T-helper 2 cell (primary cell): ENCODE data around the gene NEK9.
"Not testable (repeated sequence)": the region's sequence is repeated elsewhere in the genome, so short reads cannot be mapped to it uniquely, and the experiment has no call there.

Experiments used
- DNase-seq, 5 experiments: peaks; one replicate each; pipeline versions ENCODE4 v3.0.0 to v3.0.0-alpha.2; 2012 to 2022

Gene NEK9

GRCh38 chr14:75098682-75099081 is 28.2 kb downstream of the NEK9 start:
- no peak for DNase-seq

- no peak for DNase-seq
Measured at GRCh38 chr14:75098212-75098611, 28.6 kb downstream of the NEK9 start.

- no peak for DNase-seq
Measured at GRCh38 chr14:75096959-75097358, 29.9 kb downstream of the NEK9 start.

GRCh38 chr14:75095690-75096089 is 31.2 kb downstream of the NEK9 start:
- no peak for DNase-seq

GRCh38 chr14:75094896-75095295 is 32.0 kb downstream of the NEK9 start:
- DNase-seq: no peak

GRCh38 chr14:75092698-75093097 is 34.1 kb downstream of the NEK9 start:
- no peak for DNase-seq

- DNase-seq: no peak
Measured at GRCh38 chr14:75091251-75091650, 35.6 kb downstream of the NEK9 start.

GRCh38 chr14:75090353-75090752 is 36.5 kb downstream of the NEK9 start:
- no peak for DNase-seq

- DNase-seq: peak in 2 of 5 experiments; percentile 15 to 49
Measured at GRCh38 chr14:75088566-75089373, 38.1 kb downstream of the NEK9 start.

GRCh38 chr14:75088153-75088552 is 38.7 kb downstream of the NEK9 start:
- no peak for DNase-seq

GRCh38 chr14:75084513-75084912 is 42.3 kb downstream of the NEK9 start:
- DNase-seq: no peak

GRCh38 chr14:75083271-75083670 is 43.6 kb downstream of the NEK9 start:
- DNase-seq: no peak

GRCh38 chr14:75081660-75082229 is 45.1 kb downstream of the NEK9 start:
- no peak for DNase-seq

- no peak for DNase-seq
Measured at GRCh38 chr14:75079521-75079920, 47.3 kb downstream of the NEK9 start.

GRCh38 chr14:75077794-75078193 is 49.1 kb downstream of the NEK9 start:
- DNase-seq: no peak

GRCh38 chr14:75070383-75070782 is 56.5 kb downstream of the NEK9 start:
- no peak for DNase-seq

GRCh38 chr14:75069811-75070145 is 57.1 kb downstream of the NEK9 start:
- DNase-seq: no peak

- DNase-seq: peak; percentile 20 to 72 (median 26)
Measured at GRCh38 chr14:75069121-75069810, 57.6 kb downstream of the NEK9 start, which contains the start of gene ZC2HC1C. ZC2HC1C (plus strand) TSS chr14:75069641; CDS start chr14:75070574, 933 bp downstream.

- no peak for DNase-seq
Measured at GRCh38 chr14:75068294-75069120, 58.3 kb downstream of the NEK9 start.

- DNase-seq: not testable (repeated sequence)
Measured at GRCh38 chr14:75067765-75068164, 59.1 kb downstream of the NEK9 start.

- no peak for DNase-seq
Measured at GRCh38 chr14:75067212-75067611, 59.6 kb downstream of the NEK9 start.

GRCh38 chr14:75066691-75067090 is 60.2 kb downstream of the NEK9 start:
- no peak for DNase-seq

- no peak for DNase-seq
Measured at GRCh38 chr14:75064205-75064567, 62.7 kb downstream of the NEK9 start.
